OCI-LY7 (cell line): ENCODE results near the gene HS3ST4. TPM values are rescaled to one million over a fixed set of nuclear protein-coding genes. Genes with fewer than 3 reads are reported as not detected.

Source experiments
- BruUV-seq: library from RNA; stranded (reverse); fragments of 400-500 nt; replicated peaks from 2 replicates; lab custom pipeline; 2021; lab: Mats Ljungman, UMichigan
- CTCF ChIA-PET: fragments of 300-600 bp; sonication (Branson Sonifier 250); formaldehyde crosslinking; loops from one replicate; lab custom pipeline; 2022; ENCODE audit warnings: antibody characterized with exemption; ENCODE audit not compliant: unreplicated experiment; lab: Charles Lee
- POLR2A ChIA-PET: fragments of 300-600 bp; sonication (Branson Sonifier 250); formaldehyde crosslinking; loops from one replicate; lab custom pipeline; 2022; ENCODE audit warnings: antibody characterized with exemption; lab: Charles Lee
- DNase-seq: peaks from one replicate; pipeline ENCODE4 v3.0.0-alpha.2; 2015; ENCODE audit warnings: low spot score
- H2AFZ ChIP-seq: fragments of 200-600 bp; sonication (generic), shearing (Covaris generic); 2 replicates; pipeline ENCODE4 v1.6.1; 2014; ENCODE audit warnings: mild to moderate bottlenecking, antibody characterized with exemption, low read length, moderate library complexity
- H3K27ac ChIP-seq: fragments of 200-600 bp; sonication (generic); 2 replicates; pipeline ENCODE4 v1.5.1; 2014; ENCODE audit warnings: mixed run types, low read depth, mild to moderate bottlenecking, moderate library complexity, low read length, inconsistent platforms; ENCODE audit not compliant: poor library complexity, severe bottlenecking
- H3K36me3 ChIP-seq: fragments of 200-600 bp; sonication (generic); 2 replicates; pipeline ENCODE4 v1.6.1; 2014; ENCODE audit warnings: mild to moderate bottlenecking, antibody characterized with exemption, low read length, moderate library complexity, mixed read lengths; ENCODE audit not compliant: insufficient read depth
- H3K4me1 ChIP-seq: fragments of 200-600 bp; sonication (generic); 2 replicates; pipeline ENCODE4 v1.5.1; 2014; ENCODE audit warnings: mild to moderate bottlenecking, low read length; ENCODE audit not compliant: insufficient read depth, poor library complexity, severe bottlenecking
- H3K4me2 ChIP-seq: fragments of 200-600 bp; sonication (generic); 2 replicates; pipeline ENCODE4 v1.6.1; 2014; ENCODE audit warnings: mild to moderate bottlenecking, low read length
- H3K4me3 ChIP-seq: fragments of 200-600 bp; sonication (generic); 2 replicates; pipeline ENCODE4 v1.5.1; 2014; ENCODE audit warnings: mild to moderate bottlenecking, low read depth, low read length; ENCODE audit not compliant: poor library complexity, severe bottlenecking
- H3K79me2 ChIP-seq: fragments of 200-600 bp; sonication (generic); 2 replicates; pipeline ENCODE4 v1.6.1; 2016; ENCODE audit warnings: low read depth, mild to moderate bottlenecking, low read length, moderate library complexity, mixed read lengths; ENCODE audit not compliant: insufficient read depth
- H3K9me2 ChIP-seq: fragments of 200-600 bp; sonication (generic); 2 replicates; pipeline ENCODE4 v1.6.1; 2016; ENCODE audit warnings: mild to moderate bottlenecking, low read length, mixed read lengths; ENCODE audit not compliant: insufficient read depth
- H3K9me3 ChIP-seq: fragments of 200-600 bp; sonication (generic); 2 replicates; pipeline ENCODE4 v1.6.1; 2014; ENCODE audit warnings: mild to moderate bottlenecking, mixed run types, low read length, mixed read lengths
- H4K20me1 ChIP-seq: fragments of 200-600 bp; sonication (generic); 2 replicates; pipeline ENCODE4 v1.6.1; 2014; ENCODE audit warnings: mild to moderate bottlenecking, antibody characterized with exemption, low read length, moderate library complexity, mixed read lengths; ENCODE audit not compliant: insufficient read depth
- CTCF ChIP-seq: fragments of 200-600 bp; sonication (generic); conservative IDR thresholded peaks from 2 replicates; pipeline ENCODE4 v1.5.1; 2014; ENCODE audit warnings: mild to moderate bottlenecking, antibody characterized with exemption, low read length, moderate library complexity, mixed read lengths
- EZH2phosphoT487 ChIP-seq: fragments of 200-600 bp; sonication (generic); IDR thresholded peaks from 2 replicates; pipeline ENCODE4 v1.6.1; 2018; ENCODE audit warnings: low read depth, borderline replicate concordance, mild to moderate bottlenecking, mixed run types, antibody characterized with exemption, low read length, moderate library complexity, mixed read lengths
- intact Hi-C: fragments of 100-400 bp; cut with micrococcal nuclease; formaldehyde crosslinking; loops from one replicate; pipeline ENCODE4 v1.10.0; 2022; ENCODE audit not compliant: unreplicated experiment
- total RNA-seq, 2 experiments: library from RNA; depleted of rRNA in 1 of 2; stranded (reverse); fragments of >200 nt in 1 of 2; shearing (Covaris generic) in 1 of 2; gene quantifications; 2 replicates each; pipeline ENCODE4 v1.2.3, GENCODE V29; 2014 to 2022

The HS3ST4 gene
- total RNA-seq, 2 experiments from 2014 or later = not detected

- CTCF ChIA-PET = no interaction called here
These were observed 14.9 kb upstream of the HS3ST4 start for GRCh38 chr16:25676820-25677219.

GRCh38 chr16:25679511-25679910 lies 12.2 kb upstream of the HS3ST4 start:
- H3K4me3 ChIP-seq = no peak overlapping the region
- intact Hi-C loops = no loop called here
- H3K36me3 ChIP-seq = no peaks in the 10 kb centered on the region
- H2AFZ ChIP-seq = no peak overlapping the region
- DNase-seq = no peak
- H3K9me3 ChIP-seq = no peaks in the 10 kb centered on the region
- ChIA-PET CTCF (no interaction called here), POLR2A (no interaction called here)
- no TSS peak for BruUV-seq
- H3K79me2 ChIP-seq = no peaks in the 10 kb centered on the region
- no peaks in the 10 kb centered on the region for H4K20me1 ChIP-seq
- H3K27ac ChIP-seq = no peak overlapping the region
- H3K9me2 ChIP-seq = no peaks in the 10 kb centered on the region
- no peaks in the 10 kb centered on the region for H3K4me1 ChIP-seq
- no peak overlapping the region for H3K4me2 ChIP-seq
- no peak for TF ChIP-seq EZH2phosphoT487
- no peak for TF ChIP-seq CTCF

More at GRCh38 chr16:25676820-25677219, 14.9 kb upstream of the HS3ST4 start:
- Histone ChIP-seq H3K4me3 (no peak overlapping the region), H3K4me2 (no peak overlapping the region), H3K27ac (no peak overlapping the region), H3K9me3 (no peaks in the 10 kb centered on the region), H3K4me1 (no peaks in the 10 kb centered on the region), H4K20me1 (no peaks in the 10 kb centered on the region), H2AFZ (no peak overlapping the region), H3K79me2 (no peaks in the 10 kb centered on the region), H3K9me2 (no peaks in the 10 kb centered on the region), H3K36me3 (no peaks in the 10 kb centered on the region)
- TF ChIP-seq CTCF = no peak
- TF ChIP-seq EZH2phosphoT487 = no peak
- BruUV-seq = no TSS peak
- no peak for DNase-seq
- intact Hi-C loops = no loop called here
- POLR2A ChIA-PET = no interaction called here

- no peak for TF ChIP-seq EZH2phosphoT487
- no peak for TF ChIP-seq CTCF
- Histone ChIP-seq H2AFZ (no peak overlapping the region), H3K4me1 (no peaks in the 10 kb centered on the region), H3K9me2 (no peaks in the 10 kb centered on the region), H3K4me2 (no peak overlapping the region), H3K9me3 (no peaks in the 10 kb centered on the region), H3K4me3 (no peak overlapping the region), H3K36me3 (no peaks in the 10 kb centered on the region), H3K79me2 (no peaks in the 10 kb centered on the region), H3K27ac (no peak overlapping the region), H4K20me1 (no peaks in the 10 kb centered on the region)
- ChIA-PET POLR2A (interaction anchor here (0.6 kb wide), 1 partner anchor 324 kb away, joined by 3 read pairs; no protein-coding TSS in a partner anchor), CTCF (interaction anchor here (0.6 kb wide), 1 partner anchor 78 kb away, joined by 4 read pairs; no protein-coding TSS in a partner anchor)
- intact Hi-C loops = no loop called here
- BruUV-seq = no TSS peak
- no peak for DNase-seq
These were observed 2.5 kb upstream of the HS3ST4 start for GRCh38 chr16:25689137-25689836.
